K562 (cell line): Measurements from ENCODE around the gene PLA2G7. TPM values are rescaled to one million over a fixed set of nuclear protein-coding genes. Genes with fewer than 3 reads are reported as not detected.

ENCODE experiments used
- ATAC-seq: fragments of 200-7000 bp; cut with Tn5 transposase; 3 replicates; pipeline ENCODE4 v1.9.1; 2020; ENCODE audit warnings: moderate library complexity
- BruUV-seq: library from RNA; stranded (reverse); fragments of 400-500 nt; replicated peaks from 2 replicates; lab custom pipeline; 2021; lab: Mats Ljungman, UMichigan
- CTCF ChIA-PET: fragments of 300-600 bp; formaldehyde crosslinking; extraction: SDS; loops from one replicate; lab custom pipeline; 2021; ENCODE audit warnings: low intra/inter-chr PET ratio; lab: Yijun Ruan, JAX
- POLR2A ChIA-PET: fragments of 300-600, 350-650 bp; sonication (Branson Sonifier 250); formaldehyde crosslinking; extraction: SDS; loops from one replicate; lab custom pipeline; 2021; ENCODE audit warnings: antibody characterized with exemption, inconsistent platforms; lab: Yijun Ruan, JAX
- DNase-seq, 4 experiments: peaks; one replicate each; pipeline versions ENCODE4 v3.0.0 to v3.0.0-alpha.2; 2011 to 2018; ENCODE audit warnings: low spot score in 3 of 4, mixed read lengths in 3 of 4; ENCODE audit errors: extremely low read depth in 1 of 4
- FAIRE-seq: peaks from 2 replicates; lab custom pipeline; 2011; peaks lifted over from hg19 to GRCh38; lab: Jason Lieb, UNC
- H2AFZ ChIP-seq: 2 replicates; pipeline ENCODE4 v1.6.0; 2011; ENCODE audit warnings: low read depth, low read length, control low read depth, inconsistent platforms
- H3K27ac ChIP-seq: fragments of 200-600 bp; 3 replicates; pipeline ENCODE4 v1.8.0; 2011; ENCODE audit warnings: low read depth, mild to moderate bottlenecking, control low read depth, inconsistent platforms, low read length, moderate library complexity, mixed read lengths; ENCODE audit errors: extremely low read depth
- H3K27me3 ChIP-seq, 2 experiments: fragments of 300-600 bp in 1 of 2; 2 replicates in 1 of 2; 3 replicates in 1 of 2; pipeline versions ENCODE4 v1.6.0 to v1.8.0; 2011; ENCODE audit warnings: inconsistent platforms in 2 of 2, low read length in 2 of 2, mild to moderate bottlenecking in 1 of 2, mixed read lengths in 1 of 2, moderate library complexity in 1 of 2; ENCODE audit not compliant: control insufficient read depth in 2 of 2, insufficient read depth in 2 of 2
- H3K36me3 ChIP-seq: fragments of 300-600 bp; 3 replicates; pipeline ENCODE4 v1.8.0; 2011; ENCODE audit warnings: mild to moderate bottlenecking, low read length, inconsistent platforms; ENCODE audit not compliant: control insufficient read depth, insufficient read depth
- H3K4me1 ChIP-seq, 2 experiments: fragments of 200-600 bp in 1 of 2; replicated peaks in 1 of 2; 2 replicates in 1 of 2; 3 replicates in 1 of 2; pipeline versions ENCODE4 v1.5.1 to v1.8.0; 2011; ENCODE audit warnings: inconsistent platforms in 2 of 2, low read length in 2 of 2, mild to moderate bottlenecking in 1 of 2, mixed read lengths in 1 of 2, moderate library complexity in 1 of 2; ENCODE audit not compliant: control insufficient read depth in 2 of 2, insufficient read depth in 2 of 2
- H3K4me2 ChIP-seq: 2 replicates; pipeline ENCODE4 v1.6.1; 2011; ENCODE audit warnings: low read length, control low read depth, inconsistent platforms, mixed read lengths; ENCODE audit not compliant: insufficient read depth
- H3K4me3 ChIP-seq: fragments of 200-600 bp; sonication (generic), shearing (Covaris generic); 2 replicates; pipeline ENCODE4 v1.5.1; 2016; ENCODE audit warnings: control low read depth, inconsistent platforms
- H3K79me2 ChIP-seq: fragments of 200-600 bp; 3 replicates; pipeline ENCODE4 v1.8.0; 2011; ENCODE audit warnings: low read length, inconsistent platforms; ENCODE audit not compliant: control insufficient read depth, insufficient read depth
- H3K9ac ChIP-seq, 2 experiments: 2 replicates each; pipeline versions ENCODE4 v1.6.0 to v1.6.1; 2011; ENCODE audit warnings: low read depth in 2 of 2, low read length in 2 of 2, control low read depth in 1 of 2, inconsistent platforms in 1 of 2, mild to moderate bottlenecking in 1 of 2, mixed read lengths in 1 of 2; ENCODE audit not compliant: insufficient read depth in 1 of 2
- H3K9me1 ChIP-seq: one replicate; pipeline ENCODE4 v1.6.0; 2011; ENCODE audit warnings: inconsistent platforms, mild to moderate bottlenecking, low read length, moderate library complexity; ENCODE audit not compliant: control insufficient read depth, insufficient read depth
- H3K9me3 ChIP-seq: replicated peaks from 2 replicates; pipeline ENCODE4 v1.5.1; 2011; ENCODE audit warnings: low read depth, low read length, inconsistent platforms; ENCODE audit not compliant: control insufficient read depth, insufficient read depth
- H4K20me1 ChIP-seq: replicated peaks from 2 replicates; pipeline ENCODE4 v1.6.1; 2011; ENCODE audit warnings: low read length, inconsistent platforms, mixed read lengths; ENCODE audit not compliant: control insufficient read depth, insufficient read depth
- ATF4 ChIP-seq: fragments of 450-650 bp; formaldehyde crosslinking; IDR thresholded peaks from 2 replicates; pipeline ENCODE4 v1.4.0; 2022; ENCODE audit warnings: mild to moderate bottlenecking, moderate library complexity
- BRCA1 ChIP-seq, 2 experiments: fragments of 450-650 bp in 1 of 2; sonication (generic) in 1 of 2; formaldehyde crosslinking in 1 of 2; IDR thresholded peaks; 2 replicates each; pipeline versions ENCODE4 v1.5.0 to v1.6.1; 2017 to 2020; ENCODE audit warnings: mild to moderate bottlenecking in 1 of 2, missing genetic modification reagents in 1 of 2
- E2F1 ChIP-seq: sonication (generic); formaldehyde crosslinking; IDR thresholded peaks from 2 replicates; pipeline ENCODE4 v1.8.1; 2023; ENCODE audit warnings: mild to moderate bottlenecking, missing genetic modification reagents, moderate library complexity
- FUS ChIP-seq: fragments of 200-400 bp; formaldehyde crosslinking; optimal IDR thresholded peaks from 2 replicates; pipeline ENCODE3; 2017; ENCODE audit warnings: low read depth, low read length
- GTF3C2 ChIP-seq: IDR thresholded peaks from 3 replicates; pipeline ENCODE4 v1.6.1; 2011; ENCODE audit warnings: borderline replicate concordance, mild to moderate bottlenecking, moderate library complexity; ENCODE audit not compliant: insufficient read length; ENCODE audit errors: extremely low read depth
- MYBL2 ChIP-seq, 2 experiments: fragments of 450-650 bp in 1 of 2; sonication (generic) in 1 of 2; formaldehyde crosslinking in 1 of 2; IDR thresholded peaks; 2 replicates each; pipeline versions ENCODE4 v1.6.1 to v1.8.1; 2017 to 2022; ENCODE audit warnings: borderline replicate concordance in 1 of 2, inconsistent platforms in 1 of 2, low read depth in 1 of 2, mild to moderate bottlenecking in 1 of 2, missing genetic modification reagents in 1 of 2, moderate library complexity in 1 of 2
- ZNF316 ChIP-seq: fragments of 450-650 bp; IDR thresholded peaks from 2 replicates; pipeline ENCODE4 v1.6.1; 2016
- ZNF444 ChIP-seq: fragments of 250-450 bp; sonication (Bioruptor Pico); IDR thresholded peaks from 2 replicates; pipeline ENCODE4 v1.4.0; 2020; ENCODE audit warnings: mild to moderate bottlenecking, moderate library complexity
- WGBS: fragments of 100-300 bp; shearing (Covaris generic); methylation state at CpG from one replicate; pipeline ENCODE4 v1.1.6; 2016; ENCODE audit warnings: low coverage, mixed read lengths; ENCODE audit not compliant: insufficient coverage; ENCODE audit errors: missing lambda C conversion rate; 5-methylcytosine and 5-hydroxymethylcytosine counted together
- in situ Hi-C: fragments of 300-500 bp; cut with MboI; formaldehyde crosslinking; loops from 4 replicates; pipeline ENCODE4 v1.15.0; 2018; ENCODE audit warnings: inconsistent platforms, mixed read lengths
- intact Hi-C: fragments of 100-400 bp; cut with micrococcal nuclease; formaldehyde crosslinking; loops from 2 replicates; pipeline ENCODE4 v1.14.2; 2022
- polyA plus RNA-seq, 8 experiments: library from polyadenylated mRNA; depleted of rRNA in 4 of 8; stranded (reverse) in 5 of 8; unstranded in 3 of 8; fragments of >200 nt; fragmentation: Nextera tagmentation in 2 of 8; fragmentation: Illumina TruSeq in 1 of 8; extraction: Ambion mirVana in 2 of 8; extraction: Trizol in 1 of 8; gene quantifications; 2 replicates each; pipeline versions ENCODE4 v1.2.1 to v1.2.3, GENCODE V29; 2011 to 2014; ENCODE audit warnings: inconsistent platforms in 1 of 8, missing spikeins in 1 of 8
- total RNA-seq, 7 experiments: library from RNA; depleted of rRNA in 6 of 7; stranded (reverse); fragments of >200 nt in 6 of 7; fragmentation: Illumina TruSeq in 2 of 7; extraction: Trizol in 2 of 7; gene quantifications; 2 replicates each; pipeline versions ENCODE4 v1.2.1 to v1.2.3, GENCODE V29; 2011 to 2021; ENCODE audit warnings: low replicate concordance in 1 of 7

Gene PLA2G7
- total and polyA plus RNA-seq, 9 of the 15 experiments (the other 6 are each of a cell fraction or from before 2014, with no cell fraction given) = not detected

GRCh38 chr6:46758960-46759753 is 24.0 kb upstream of the PLA2G7 start (continued):
- TF ChIP-seq FUS (no peak), ZNF444 (CRISPR knock-in tag) (no peak), BRCA1 (IDR thresholded peaks at IDR 0.05) (no peak), BRCA1 (CRISPR knock-in tag; IDR thresholded peaks at IDR 0.05) (no peak), ZNF316 (peak; percentile 59), MYBL2 (IDR thresholded peaks at IDR 0.05; ENCODE audit: low read depth) (no peak), MYBL2 (CRISPR knock-in tag; IDR thresholded peaks at IDR 0.05; ENCODE audit: borderline replicate concordance) (no peak), GTF3C2 (no peak)

- in situ Hi-C loops = no loop called here
- 3% methylated on average over 2 of the region's 2 CpGs for WGBS
- POLR2A ChIA-PET = no interaction called here
- H3K79me2 ChIP-seq = no peaks in the 10 kb centered on the region
- TF ChIP-seq E2F1 (CRISPR knock-in tag) (no peak), ATF4 (CRISPR knock-in tag) (no peak)
- TF ChIP-seq, all 486 proteins: peak for 0
- no peak overlapping the region for H2AFZ ChIP-seq
- H3K4me1 ChIP-seq = no peaks in the 10 kb centered on the region
- H3K9me3 ChIP-seq = no peaks in the 10 kb centered on the region
- H3K9ac ChIP-seq = no peak overlapping the region
- H3K36me3 ChIP-seq = no peaks in the 10 kb centered on the region
- no peaks in the 10 kb centered on the region for H4K20me1 ChIP-seq
- no peak for FAIRE-seq
- BruUV-seq = no TSS peak
- no peaks in the 10 kb centered on the region for H3K9me1 ChIP-seq
- CTCF ChIA-PET = no interaction called here
- H3K4me3 ChIP-seq = no peak overlapping the region
- ATAC-seq = no peak
- H3K4me2 ChIP-seq = no peak overlapping the region
- intact Hi-C loops = no loop called here
- H3K27me3 ChIP-seq = no peaks in the 10 kb centered on the region
- no peak for DNase-seq
- H3K27ac ChIP-seq = no peak overlapping the region
These were observed 22.0 kb upstream of the PLA2G7 start for GRCh38 chr6:46757214-46757596.
